HG02885 (cell line): ENCODE results near the gene OR11G2.
"Not testable (repeated sequence)": the region's sequence is repeated elsewhere in the genome, so short reads cannot be mapped to it uniquely, and the experiment has no call there.

Experiments
- ATAC-seq: cut with Tn5 transposase; IDR thresholded peaks from one replicate; pipeline ENCODE4 v1.9.1; 2021; ENCODE audit warnings: mild to moderate bottlenecking; ENCODE audit not compliant: unreplicated experiment, poor library complexity

The OR11G2 gene

GRCh38 chr14:20215196-20215595 lies 24.5 kb downstream of the OR11G2 start:
- no peak for ATAC-seq

- ATAC-seq, result no peak
Measured at GRCh38 chr14:20219033-20219432, 28.3 kb downstream of the OR11G2 start.

- no peak for ATAC-seq
Measured at GRCh38 chr14:20223410-20223809, 32.7 kb downstream of the OR11G2 start, which contains the start of gene OR11H6. Gene OR11H6, plus strand, starts transcription at chr14:20223710. Its CDS starts 0 bp downstream, at chr14:20223710.

GRCh38 chr14:20228681-20229080 lies 38.0 kb downstream of the OR11G2 start, which contains the start of gene OR11H7:
Gene OR11H7, plus strand, starts transcription at chr14:20228981.
- ATAC-seq, result no peak

- ATAC-seq, result not testable (repeated sequence)
Measured at GRCh38 chr14:20235415-20235814, 44.7 kb downstream of the OR11G2 start.

GRCh38 chr14:20247646-20248246 lies 57.0 kb downstream of the OR11G2 start:
- ATAC-seq, result no peak
